GM18502 (cell line): ENCODE data around the gene IL20RA.

Experiments
- ATAC-seq: cut with Tn5 transposase; IDR thresholded peaks from one replicate; pipeline ENCODE4 v1.9.1; 2021; ENCODE audit warnings: mild to moderate bottlenecking; ENCODE audit not compliant: unreplicated experiment, poor library complexity

The IL20RA gene

GRCh38 chr6:137046871-137047412, 2.2 kb upstream of the IL20RA start:
- no peak for ATAC-seq

- no peak for ATAC-seq
Observed at GRCh38 chr6:137045222-137045789, 541 bp upstream of the IL20RA start.

- ATAC-seq, result no peak
Observed at GRCh38 chr6:137043710-137044365, 927 bp downstream of the IL20RA start.

GRCh38 chr6:137040393-137040792, 4.4 kb downstream of the IL20RA start:
- no peak for ATAC-seq

GRCh38 chr6:137039010-137039409, 5.8 kb downstream of the IL20RA start:
- ATAC-seq, result no peak

- no peak for ATAC-seq
Observed at GRCh38 chr6:137036566-137037300, 8.0 kb downstream of the IL20RA start.

- peak; percentile 99 for ATAC-seq
Observed at GRCh38 chr6:137033828-137034227, 10.9 kb downstream of the IL20RA start.

- ATAC-seq, result no peak
Observed at GRCh38 chr6:137031122-137031521, 13.6 kb downstream of the IL20RA start.

- ATAC-seq, result no peak
Observed at GRCh38 chr6:137028912-137029311, 15.9 kb downstream of the IL20RA start.

- ATAC-seq, result no peak
Observed at GRCh38 chr6:137025786-137026730, 18.7 kb downstream of the IL20RA start.

- no peak for ATAC-seq
Observed at GRCh38 chr6:137024237-137024990, 20.4 kb downstream of the IL20RA start.

- no peak for ATAC-seq
Observed at GRCh38 chr6:137020776-137021175, 24.0 kb downstream of the IL20RA start.

- no peak for ATAC-seq
Observed at GRCh38 chr6:137019476-137020272, 25.1 kb downstream of the IL20RA start.

- ATAC-seq, result no peak
Observed at GRCh38 chr6:137017081-137017480, 27.7 kb downstream of the IL20RA start.

GRCh38 chr6:137016356-137016755, 28.4 kb downstream of the IL20RA start:
- ATAC-seq, result no peak

- ATAC-seq, result no peak
Observed at GRCh38 chr6:137015943-137016342, 28.8 kb downstream of the IL20RA start.

- no peak for ATAC-seq
Observed at GRCh38 chr6:137013738-137014602, 30.8 kb downstream of the IL20RA start.

GRCh38 chr6:137013031-137013430, 31.7 kb downstream of the IL20RA start:
- ATAC-seq, result no peak
